HG03432 (cell line): ENCODE measurements around the gene PRKCH.

Experiments
- ATAC-seq: cut with Tn5 transposase; IDR thresholded peaks from one replicate; pipeline ENCODE4 v1.9.1; 2021; ENCODE audit warnings: mild to moderate bottlenecking, moderate library complexity; ENCODE audit not compliant: unreplicated experiment

The PRKCH gene

GRCh38 chr14:61540931-61541330 lies 219.6 kb downstream of the PRKCH start:
- no peak for ATAC-seq

- ATAC-seq, result no peak
These were observed 221.7 kb downstream of the PRKCH start for GRCh38 chr14:61542848-61543790.

GRCh38 chr14:61543946-61544345 lies 222.6 kb downstream of the PRKCH start:
- ATAC-seq, result no peak

GRCh38 chr14:61544448-61545330 lies 223.3 kb downstream of the PRKCH start:
- ATAC-seq, result no peak

- no peak for ATAC-seq
These were observed 224.5 kb downstream of the PRKCH start for GRCh38 chr14:61545726-61546455.

GRCh38 chr14:61547186-61548069 lies 226.0 kb downstream of the PRKCH start:
- no peak for ATAC-seq

- no peak for ATAC-seq
These were observed 228.0 kb downstream of the PRKCH start for GRCh38 chr14:61549425-61549824.

- ATAC-seq, result no peak
These were observed 230.0 kb downstream of the PRKCH start for GRCh38 chr14:61551384-61551783.

GRCh38 chr14:61552241-61552640 lies 230.9 kb downstream of the PRKCH start:
- no peak for ATAC-seq

GRCh38 chr14:61553730-61554641 lies 232.6 kb downstream of the PRKCH start:
- ATAC-seq, result no peak

GRCh38 chr14:61555056-61555838 lies 233.9 kb downstream of the PRKCH start:
- ATAC-seq, result no peak

GRCh38 chr14:61556455-61556854 lies 235.1 kb downstream of the PRKCH start:
- no peak for ATAC-seq

- ATAC-seq, result no peak
These were observed 235.9 kb downstream of the PRKCH start for GRCh38 chr14:61557262-61557661.

GRCh38 chr14:61557854-61558253 lies 236.5 kb downstream of the PRKCH start:
- ATAC-seq, result no peak

GRCh38 chr14:61558271-61558670 lies 236.9 kb downstream of the PRKCH start:
- ATAC-seq, result no peak

GRCh38 chr14:61559641-61560201 lies 238.3 kb downstream of the PRKCH start:
- ATAC-seq, result no peak

- ATAC-seq, result no peak
These were observed 238.9 kb downstream of the PRKCH start for GRCh38 chr14:61560323-61560722.

GRCh38 chr14:61561104-61561503 lies 239.7 kb downstream of the PRKCH start:
- no peak for ATAC-seq
